HG03175 (cell line): Measurements from ENCODE around the gene RNF182.
"Not testable (repeated sequence)": the region's sequence is repeated elsewhere in the genome, so short reads cannot be mapped to it uniquely, and the experiment has no call there.

Experiments
- ATAC-seq: cut with Tn5 transposase; IDR thresholded peaks from one replicate; pipeline ENCODE4 v1.9.1; 2021; ENCODE audit warnings: mild to moderate bottlenecking, moderate library complexity; ENCODE audit not compliant: unreplicated experiment

RNF182 gene

DNA sequence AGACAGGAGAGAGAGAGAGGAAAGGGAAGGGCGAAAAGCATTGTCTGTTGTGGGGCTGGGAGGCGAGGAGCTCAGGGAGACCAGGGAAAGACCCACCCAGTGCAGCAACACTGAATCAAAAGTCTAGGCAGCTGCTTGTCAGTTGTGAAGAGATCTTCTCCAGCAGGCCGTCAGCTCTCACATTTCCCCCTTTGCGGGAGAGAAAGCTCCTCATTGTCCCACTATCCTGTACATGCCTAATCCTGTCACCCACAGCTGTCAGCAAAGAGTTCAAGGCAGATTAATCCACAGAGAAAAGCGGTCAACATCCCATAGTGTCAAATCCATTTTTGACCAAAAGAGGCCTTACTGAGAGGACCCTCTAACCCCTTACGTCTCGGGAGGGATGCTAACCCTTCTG, 27.3 kb downstream of the RNF182 start:
- no peak for ATAC-seq

DNA sequence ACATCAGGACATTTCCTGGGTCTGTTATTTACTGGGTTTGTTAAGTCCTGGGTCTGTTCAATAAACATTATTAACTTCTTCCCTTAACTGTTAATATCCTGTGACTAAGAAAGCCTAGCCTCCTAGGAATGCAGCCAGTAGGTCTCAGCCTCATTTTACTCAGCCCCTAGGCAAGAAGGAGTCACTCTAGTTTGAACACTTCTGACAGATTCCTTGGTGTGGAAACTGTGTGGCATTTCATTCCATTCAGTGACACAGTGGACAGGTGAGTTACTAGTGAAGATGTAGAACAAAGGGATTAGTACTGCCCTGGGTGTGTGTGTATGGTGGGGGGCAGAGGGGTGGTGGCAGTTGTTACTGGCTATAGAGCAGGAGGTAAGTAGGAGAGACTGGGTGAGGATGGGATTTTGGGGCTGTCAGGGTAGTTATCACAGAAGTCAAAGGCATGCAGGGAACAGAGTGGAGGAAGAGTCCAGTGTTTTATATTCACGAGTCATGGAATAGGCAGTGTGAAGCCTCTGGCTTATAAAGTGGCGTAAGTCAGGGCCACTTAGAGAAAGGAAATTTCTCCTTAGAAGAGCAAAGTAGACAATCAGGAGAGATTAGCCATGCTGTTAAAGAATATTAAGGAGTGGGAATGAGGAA, 28.4 kb downstream of the RNF182 start:
- ATAC-seq: no peak

- no peak for ATAC-seq
These were observed 40.9 kb downstream of the RNF182 start for GRCh38 chr6:13965582-13966127.

DNA sequence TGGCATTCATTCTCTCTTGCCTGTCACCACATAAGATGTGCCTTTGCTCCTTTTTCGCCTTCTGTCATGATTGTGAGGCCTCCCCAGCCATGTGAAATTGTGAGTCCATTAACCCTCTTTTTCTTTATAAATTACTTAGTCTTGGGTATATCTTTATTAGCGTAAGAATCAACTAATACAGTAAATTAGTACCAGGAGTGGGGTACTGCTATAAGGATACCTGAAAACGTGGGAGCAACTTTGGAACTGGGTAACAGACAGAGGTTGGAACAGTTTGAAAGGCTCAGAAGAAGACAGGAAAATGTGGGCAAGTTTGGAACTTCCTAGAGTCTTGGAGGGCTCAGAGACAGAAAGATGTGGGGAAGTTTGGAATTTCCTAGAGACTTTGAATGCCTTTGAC, 46.6 kb downstream of the RNF182 start:
- no peak for ATAC-seq

GRCh38 chr6:13972602-13973001, 47.9 kb downstream of the RNF182 start:
- not testable (repeated sequence) for ATAC-seq

DNA sequence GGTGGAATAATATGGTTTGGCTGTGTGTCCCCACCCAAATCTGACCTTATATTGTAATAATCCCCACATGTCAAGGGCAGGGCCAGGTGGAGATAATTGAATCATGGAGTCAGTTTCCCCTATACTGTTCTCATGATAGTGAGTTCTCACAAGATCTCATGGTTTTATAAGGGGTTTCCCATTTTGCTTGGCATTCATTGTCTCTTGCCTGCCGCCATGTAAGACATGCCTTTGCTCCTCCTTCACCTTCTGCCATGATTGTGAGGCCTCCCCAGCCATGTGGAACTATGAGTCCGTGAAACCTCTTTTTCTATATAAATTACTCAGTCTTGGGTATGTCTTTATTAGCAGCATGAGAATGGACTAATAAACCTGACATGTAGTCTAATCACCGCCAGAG, 48.7 kb downstream of the RNF182 start:
- not testable (repeated sequence) for ATAC-seq

DNA sequence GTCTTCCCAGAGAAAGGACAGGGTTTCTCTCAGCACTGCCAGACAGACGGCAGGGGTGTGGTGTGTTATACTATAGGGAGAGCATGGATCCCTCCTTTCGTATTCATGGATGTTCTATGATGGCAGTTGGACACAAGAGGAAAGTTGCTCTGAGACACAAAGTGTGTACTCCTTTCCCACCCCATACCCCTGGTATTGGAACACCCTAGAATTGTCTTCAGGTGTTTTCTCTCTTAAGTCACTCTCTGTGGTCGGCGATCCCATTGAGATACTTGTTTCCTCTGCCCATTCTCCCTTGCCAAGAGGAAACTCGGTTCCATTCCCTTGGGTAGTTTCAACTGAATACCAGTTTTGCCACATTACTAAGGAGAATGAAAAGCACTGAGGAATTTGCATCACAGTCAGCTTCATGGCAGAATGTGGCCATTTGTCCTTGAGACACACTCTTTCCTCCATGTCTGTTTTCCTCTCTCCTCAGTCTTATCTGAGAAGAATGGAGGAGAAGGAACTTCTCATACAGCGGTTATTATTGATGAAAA, 53.4 kb downstream of the RNF182 start:
- ATAC-seq: no peak

GRCh38 chr6:13978787-13979186, 54.0 kb downstream of the RNF182 start:
- no peak for ATAC-seq

DNA sequence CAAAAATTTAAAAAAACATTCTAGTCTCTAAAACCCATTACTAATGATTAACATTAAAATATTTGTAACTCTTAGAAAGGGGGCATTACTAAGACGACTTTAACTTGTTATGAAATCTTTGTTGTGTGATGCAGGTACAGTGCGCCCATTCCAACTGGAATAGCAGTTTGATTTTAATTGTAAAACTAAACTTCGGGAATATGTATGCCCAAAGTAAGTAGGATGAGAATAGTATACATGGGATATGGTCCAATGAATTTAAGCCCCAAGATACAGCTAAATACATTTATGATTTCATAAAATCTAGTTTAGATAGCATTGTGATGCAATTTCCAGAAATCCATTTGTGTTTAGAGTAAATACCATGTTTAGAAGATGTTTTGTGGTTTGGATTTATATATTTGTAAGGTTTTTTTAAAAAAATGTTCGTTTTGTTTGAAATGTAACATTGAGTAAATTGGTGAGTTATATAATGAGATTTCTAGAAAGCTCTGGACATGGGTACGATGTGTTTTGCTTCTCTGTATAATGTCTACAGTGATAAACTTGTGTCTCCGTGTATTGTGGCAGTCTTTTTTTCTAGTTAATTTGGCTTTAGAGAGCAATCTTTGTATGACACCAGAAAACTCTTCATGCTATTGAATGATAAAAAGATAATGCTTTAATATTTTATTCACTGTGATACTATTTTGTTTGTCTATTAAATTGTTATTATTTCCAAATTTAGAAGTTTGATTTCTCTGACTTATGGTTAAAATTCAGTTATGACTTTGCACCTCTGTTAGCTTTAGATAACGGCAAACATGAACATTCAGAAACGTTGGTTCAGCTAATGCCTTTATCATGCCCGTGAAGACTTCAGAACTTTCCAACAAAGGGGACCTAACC, 54.8 kb downstream of the RNF182 start:
- no peak for ATAC-seq

DNA sequence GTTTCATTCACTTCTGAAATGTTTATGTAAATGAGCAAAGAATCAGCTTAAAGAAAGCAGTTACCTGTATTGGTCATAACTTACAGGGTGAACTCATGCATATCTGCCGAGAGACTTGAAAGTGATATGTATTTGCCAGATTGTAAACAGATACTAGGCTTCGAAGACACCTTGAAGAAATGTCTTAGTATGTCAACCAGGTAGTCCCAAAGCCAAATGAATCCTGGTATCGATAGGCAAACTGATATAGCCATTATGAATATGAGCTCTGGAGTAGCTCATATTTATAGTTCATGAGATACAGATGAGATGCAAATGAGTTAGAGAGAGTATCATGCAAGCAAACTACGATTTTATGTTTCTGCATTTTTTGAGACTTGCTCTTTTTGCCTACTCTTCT, 55.8 kb downstream of the RNF182 start:
- ATAC-seq: no peak

DNA sequence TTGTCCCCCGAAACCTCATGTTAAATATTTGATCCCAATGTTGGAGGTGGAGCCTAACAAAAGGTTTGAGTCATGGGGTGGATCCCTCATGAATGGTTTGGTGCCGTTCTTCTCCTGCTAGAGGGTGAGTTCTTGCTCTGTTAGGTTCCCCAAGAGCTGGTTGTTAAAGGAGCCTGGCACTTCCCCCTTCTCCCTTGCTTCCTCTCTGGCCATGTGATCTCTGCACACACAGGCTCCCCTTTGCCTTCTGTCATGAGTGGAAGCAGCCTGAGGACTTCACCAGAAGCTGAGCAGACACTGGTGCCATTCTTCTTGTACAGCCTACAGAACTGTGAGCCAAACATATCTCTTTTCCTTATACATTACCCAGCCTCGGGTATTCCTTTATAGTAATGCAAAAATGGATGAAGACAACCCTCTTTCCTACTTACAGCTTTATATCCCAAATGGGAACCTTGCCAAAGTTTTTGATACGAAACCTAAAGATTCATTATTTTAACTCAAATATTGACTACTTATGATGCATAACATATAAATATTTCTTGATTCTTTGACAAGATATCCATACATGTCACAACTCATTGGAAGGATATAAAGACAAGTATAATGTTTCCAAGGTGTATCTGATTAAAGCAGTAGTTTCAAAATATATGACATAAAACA, 61.0 kb downstream of the RNF182 start:
- ATAC-seq: no peak

GRCh38 chr6:13986700-13987399, 62.1 kb downstream of the RNF182 start:
- ATAC-seq: no peak

DNA sequence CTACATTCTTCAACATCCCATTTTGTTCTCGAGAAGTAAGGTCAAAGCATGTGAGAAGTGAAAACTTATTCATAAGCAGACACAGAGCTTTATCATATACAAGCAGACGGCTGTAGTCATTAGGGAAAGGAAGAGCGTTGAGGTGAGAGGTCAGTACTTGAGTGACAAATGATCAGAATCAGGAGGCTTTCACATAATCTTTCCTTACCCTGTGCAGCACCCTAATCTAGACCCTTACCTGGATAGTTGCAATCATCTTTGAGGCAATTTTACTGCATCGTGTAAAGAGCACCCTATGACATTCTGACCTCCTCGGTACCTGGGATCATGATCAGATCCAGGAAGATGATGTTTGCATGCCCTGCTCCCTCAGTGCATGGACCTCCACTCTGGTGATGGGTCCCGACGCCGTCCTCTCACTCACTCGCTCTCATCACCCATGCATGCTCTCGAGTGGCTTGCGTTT, 62.7 kb downstream of the RNF182 start:
- no peak for ATAC-seq

- no peak for ATAC-seq
These were observed 63.4 kb downstream of the RNF182 start for GRCh38 chr6:13988049-13988738.

GRCh38 chr6:13988908-13989307, 64.2 kb downstream of the RNF182 start:
- ATAC-seq: no peak

DNA sequence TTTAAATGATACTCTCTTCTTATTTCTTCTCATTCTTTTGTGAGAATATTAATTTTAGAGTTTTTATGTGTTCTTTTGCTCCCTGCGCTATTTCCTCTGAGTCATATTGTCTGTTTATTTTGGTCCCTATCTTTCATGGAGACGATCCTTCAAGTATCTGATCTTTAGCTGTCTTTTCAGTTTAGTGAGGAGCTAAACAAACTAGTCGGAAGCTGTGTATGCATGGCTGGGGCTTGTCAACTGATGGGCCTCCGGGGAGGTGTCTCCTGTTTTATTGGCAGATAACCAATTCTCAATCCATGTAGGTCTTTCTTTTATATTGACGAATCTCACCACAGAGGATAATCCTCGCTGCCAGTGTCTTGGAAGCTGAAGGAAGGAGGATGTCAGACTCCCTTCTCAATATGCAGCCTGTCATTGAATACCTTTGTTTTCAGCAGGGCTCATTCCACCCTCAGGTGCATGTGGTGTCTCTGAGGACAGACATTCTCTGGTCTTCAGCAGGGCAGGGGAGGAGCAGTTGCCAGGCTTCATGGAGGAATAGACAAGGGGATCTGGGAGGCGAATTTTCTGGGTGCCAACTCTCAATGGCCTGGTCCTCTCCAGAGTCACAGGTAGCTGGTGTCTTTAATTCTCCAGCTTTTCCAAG, 64.9 kb downstream of the RNF182 start:
- ATAC-seq: no peak

- no peak for ATAC-seq
These were observed 66.0 kb downstream of the RNF182 start for GRCh38 chr6:13990796-13991195.

GRCh38 chr6:13991393-13991792, 66.6 kb downstream of the RNF182 start:
- ATAC-seq: no peak

DNA sequence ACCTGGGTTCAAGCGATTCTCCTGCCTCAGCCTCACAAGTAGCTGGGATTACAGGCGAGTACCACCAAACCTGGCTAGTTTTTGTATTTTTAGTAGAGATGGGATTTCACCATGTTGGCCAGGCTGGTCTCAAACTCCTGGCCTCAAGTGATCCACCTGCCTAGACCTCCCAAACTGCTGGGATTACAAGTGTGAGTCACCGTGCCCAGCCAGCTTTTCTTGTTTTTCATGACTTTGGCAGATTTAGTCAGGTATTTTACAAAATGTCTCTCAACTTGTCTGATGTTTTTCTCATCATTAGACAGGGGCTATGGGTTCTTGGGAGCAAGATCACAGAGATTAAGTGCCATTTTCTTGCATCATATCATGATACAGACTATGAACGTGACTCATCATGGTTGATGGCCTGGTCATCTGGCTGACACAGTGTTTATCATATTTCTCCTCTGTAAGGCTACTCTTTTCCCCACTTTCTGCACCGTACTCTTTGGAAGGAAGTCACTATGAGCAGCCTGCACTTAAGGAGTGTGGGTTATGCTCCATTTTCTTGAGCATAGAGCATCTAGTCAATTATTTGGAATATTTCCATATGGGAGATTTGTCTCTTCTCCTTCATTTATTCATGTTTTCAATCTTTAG, 67.8 kb downstream of the RNF182 start:
- ATAC-seq: no peak
